ENCODE measurements around the gene CALCR. TPM values are rescaled to one million over a fixed set of nuclear protein-coding genes. Genes with fewer than 3 reads are reported as not detected.

CALCR gene
- total and polyA plus RNA-seq, 2 of the 4 experiments (the other 2 are of a cell fraction): not detected

- Histone ChIP-seq H4K8ac (ENCODE audit: low read depth in 2 of 2, low read length in 2 of 2) (no peak overlapping the region), H2BK20ac (ENCODE audit: low read depth, low read length) (no peak overlapping the region), H2BK120ac (ENCODE audit: low read depth, low read length) (no peak overlapping the region), H3K9me3 (ENCODE audit: control insufficient read depth, insufficient read depth, low read length) (no peaks in the 10 kb centered on the region), H3K27me3 (ENCODE audit: control insufficient read depth, insufficient read depth, low read length) (no peaks in the 10 kb centered on the region), H3K36me3 (ENCODE audit: control insufficient read depth, insufficient read depth, low read length) (no peaks in the 10 kb centered on the region), H4K5ac (ENCODE audit: low read depth, low read length) (no peak overlapping the region), H3K4me3 (ENCODE audit: insufficient read depth, low read depth, low read length) (no peak overlapping the region), H3K9me1 (ENCODE audit: insufficient read depth, low read length) (no peaks in the 10 kb centered on the region), H3K27ac (ENCODE audit: insufficient read depth, low read length) (no peak overlapping the region), H3K4ac (ENCODE audit: low read depth, low read length) (no peak overlapping the region), H4K20me1 (ENCODE audit: insufficient read depth, low read length) (no peaks in the 10 kb centered on the region), H2BK15ac (ENCODE audit: low read depth, low read length) (no peak overlapping the region), H2AK5ac (ENCODE audit: low read depth, low read length) (no peak overlapping the region), H2AFZ (replicated peaks; ENCODE audit: low read length, poor library complexity) (no peak overlapping the region), H4K91ac (ENCODE audit: insufficient read depth, low read depth, low read length) (no peak overlapping the region), H3K9ac (ENCODE audit: low read depth, low read length) (no peak overlapping the region), H3K79me1 (ENCODE audit: low read depth in 1 of 2, low read length in 2 of 2) (no peaks in the 10 kb centered on the region), H3K56ac (ENCODE audit: extremely low read depth, insufficient read depth, low read length) (no peak overlapping the region), H3K4me1 (ENCODE audit: control insufficient read depth, insufficient read depth, low read length) (no peaks in the 10 kb centered on the region), H3K14ac (replicated peaks; ENCODE audit: low read depth, low read length) (no peak overlapping the region), H2BK5ac (ENCODE audit: low read depth, low read length, poor library complexity, severe bottlenecking) (no peak overlapping the region), H3K23ac (ENCODE audit: low read depth, low read length) (no peak overlapping the region), H3K18ac (ENCODE audit: low read depth, low read length) (no peak overlapping the region), H3K4me2 (ENCODE audit: low read depth, low read length) (no peak overlapping the region), H2AK9ac (replicated peaks; ENCODE audit: low read depth, low read length, poor library complexity) (no peak overlapping the region)
- ATAC-seq (ENCODE audit: low read depth): no peak
- no peak for TF ChIP-seq SMC3 (IDR thresholded peaks at IDR 0.05; ENCODE audit: low read depth, low read length)
- TF ChIP-seq RFX5 (IDR thresholded peaks at IDR 0.05; ENCODE audit: low read depth, low read length): no peak
- CTCF ChIA-PET: no interaction called here
- DNase-seq: no peak
- intact Hi-C loops (cut with micrococcal nuclease) (no loop called here), in situ Hi-C loops (cut with MboI; ENCODE audit: low sequenced_read_pairs) (no loop called here), dilution Hi-C loops (cut with HindIII; ENCODE audit: low sequenced_read_pairs, unreplicated experiment) (no loop called here)
- POLR2A ChIA-PET (ENCODE audit: unreplicated experiment): no interaction called here
- no TSS peak for BruUV-seq (replicated peaks)
Observed at GRCh38 chr7:93566876-93567275, 7.6 kb downstream of the CALCR start.

All from IMR-90 (cell line).